ENCODE results near the gene SNX12.

- TF ChIP-seq CTCF (IDR thresholded peaks at IDR 0.05) (no peak), POLR2A (IDR thresholded peaks at IDR 0.05) (no peak)
These were observed 32.7 kb upstream of the SNX12 start for GRCh38 chrX:71100581-71101505.

All from thyroid gland (tissue), 4 donors.